GM18909 (cell line): ENCODE results near the gene TTYH2.

Source experiments
- ATAC-seq: cut with Tn5 transposase; IDR thresholded peaks from one replicate; pipeline ENCODE4 v1.9.1; 2021; ENCODE audit warnings: mild to moderate bottlenecking; ENCODE audit not compliant: unreplicated experiment, poor library complexity

Gene TTYH2

DNA sequence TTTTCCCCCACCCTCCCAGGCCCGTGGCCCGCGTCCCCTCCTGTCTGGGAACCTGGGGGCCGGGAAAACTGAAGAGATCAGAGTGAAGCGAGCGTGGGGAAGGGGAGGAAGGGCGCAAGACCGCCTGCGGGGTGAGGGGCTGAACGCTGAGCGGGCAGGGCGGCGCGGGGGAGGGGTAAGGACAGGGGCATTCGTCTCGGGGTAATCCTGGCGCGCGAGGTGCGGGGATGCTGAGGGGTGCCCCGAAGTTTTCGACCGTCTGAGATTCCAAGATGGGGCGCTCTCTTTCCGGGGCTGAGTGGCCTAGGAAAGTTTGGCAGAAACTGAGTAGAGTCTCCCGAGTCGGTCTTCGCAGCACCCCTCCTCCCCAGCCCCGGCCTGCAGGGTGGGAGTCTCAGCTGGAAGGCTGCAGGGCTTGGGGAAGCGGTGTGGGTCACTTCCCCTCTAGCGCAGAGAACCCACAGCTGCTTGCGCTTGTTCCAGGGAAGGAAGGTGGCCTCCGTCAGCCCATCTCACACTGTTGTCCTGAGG is 555 bp downstream of the TTYH2 start:
- no peak for ATAC-seq

DNA sequence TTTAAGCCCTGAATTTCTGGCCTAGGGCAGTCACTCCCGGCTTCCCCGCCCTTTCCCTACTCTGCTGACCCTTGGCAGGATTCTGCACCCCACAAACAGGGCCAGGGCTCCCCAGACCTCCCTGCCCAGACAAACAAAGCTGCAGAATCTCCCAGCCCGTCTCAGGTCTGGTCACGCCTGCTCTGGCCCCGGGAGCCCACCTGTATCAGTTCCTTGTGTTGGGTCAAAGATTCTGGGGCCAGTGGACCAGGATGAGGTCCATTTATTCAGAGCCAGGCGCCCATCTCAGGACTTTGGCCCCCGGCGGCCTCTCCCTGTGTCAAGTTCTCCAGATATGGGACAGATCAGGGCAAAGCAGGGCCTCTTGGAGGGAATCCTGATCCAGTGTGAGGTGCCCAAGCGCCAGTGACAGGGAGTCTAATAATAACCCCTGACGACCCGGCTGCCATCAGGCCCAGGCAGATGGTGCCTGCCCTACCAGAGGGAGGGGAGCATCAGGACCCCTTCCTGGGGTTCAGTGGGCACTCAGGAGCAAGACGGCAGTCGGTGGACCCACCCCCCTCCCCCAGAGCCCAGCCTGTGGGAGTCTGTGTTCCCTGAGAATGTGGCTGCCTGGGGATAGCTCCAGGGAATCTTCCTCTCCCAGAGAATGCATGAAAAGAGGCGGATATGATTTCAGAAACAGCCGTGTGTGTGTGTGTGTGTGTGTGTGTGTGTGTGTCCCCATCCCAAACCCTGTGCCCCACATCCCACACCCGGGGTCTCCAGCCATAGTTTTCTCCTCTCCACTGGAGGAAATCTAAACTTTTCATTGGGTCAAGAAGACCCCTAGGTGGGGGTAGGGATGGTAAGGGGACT is 1.3 kb downstream of the TTYH2 start:
- no peak for ATAC-seq

DNA sequence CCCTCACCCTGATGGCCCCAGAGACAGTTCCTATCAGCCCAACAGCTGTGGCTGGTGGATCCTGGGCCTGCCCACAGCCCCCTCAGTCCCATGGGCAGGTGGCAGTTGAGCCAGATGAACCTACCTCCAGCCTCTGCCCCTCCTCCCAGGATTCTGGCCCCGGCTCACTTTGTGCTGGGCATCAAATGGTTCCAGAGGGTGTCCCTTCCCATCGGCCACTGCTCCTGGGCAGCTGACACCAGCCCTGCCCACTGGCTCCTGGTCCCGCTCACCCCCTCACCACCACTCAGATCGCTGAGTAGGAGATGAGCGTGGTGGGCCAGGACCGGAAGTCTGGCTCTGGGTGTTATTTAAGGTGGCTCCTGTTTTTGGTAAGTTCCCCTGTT is 2.0 kb downstream of the TTYH2 start:
- ATAC-seq = no peak

DNA sequence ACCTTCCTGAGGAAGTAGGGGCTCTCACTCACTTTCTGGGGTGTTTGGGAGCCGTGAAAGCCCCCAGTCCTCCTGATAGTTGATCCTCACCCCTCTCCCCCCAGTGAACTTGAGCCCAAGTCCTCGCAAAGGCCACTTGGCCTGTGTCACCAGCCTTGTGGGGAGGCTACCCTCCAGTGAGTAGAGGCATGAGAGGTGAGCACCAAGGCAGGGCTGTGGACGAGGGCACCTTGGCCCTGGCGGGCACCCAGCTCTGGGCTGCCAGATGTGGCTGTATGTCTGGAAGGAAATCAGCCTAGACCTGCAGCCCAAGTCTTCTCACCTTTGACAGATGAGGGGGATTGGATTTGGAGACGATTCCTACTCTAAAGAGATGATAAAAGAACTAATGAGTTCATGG is 3.1 kb downstream of the TTYH2 start:
- no peak for ATAC-seq

DNA sequence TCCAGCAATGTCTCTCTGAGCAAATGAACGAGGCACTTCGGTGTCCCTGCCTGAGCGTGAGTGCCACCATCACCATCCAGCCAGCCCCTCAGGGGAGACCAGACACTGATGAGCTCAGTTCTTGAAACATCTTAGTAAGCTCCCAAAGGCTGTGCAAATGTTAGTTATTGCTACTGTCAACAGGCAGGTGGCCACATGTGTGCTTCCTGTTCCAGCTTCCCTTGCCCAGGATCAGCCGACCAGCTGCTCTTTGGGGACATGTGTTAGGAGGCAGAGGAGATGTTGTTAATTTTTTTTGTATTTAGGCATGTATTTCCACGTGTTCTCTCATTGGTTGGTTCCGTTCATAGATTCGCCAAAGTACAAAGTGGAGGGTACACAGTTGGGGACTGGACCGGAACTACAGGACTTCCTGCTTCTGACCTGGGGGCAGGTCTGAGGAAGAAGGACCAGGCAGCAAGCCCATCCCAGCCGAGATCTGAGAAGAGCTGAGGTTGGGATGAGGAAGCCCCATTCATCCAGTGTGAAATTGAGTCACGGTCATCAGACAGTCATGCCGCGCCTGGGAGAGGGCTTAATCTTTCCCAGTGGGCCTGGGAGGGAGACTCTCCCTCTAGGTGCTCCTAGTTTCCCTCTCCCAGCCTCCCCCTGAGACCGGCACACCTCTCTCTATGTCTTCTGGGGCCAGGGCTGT is 3.8 kb downstream of the TTYH2 start:
- ATAC-seq = no peak

DNA sequence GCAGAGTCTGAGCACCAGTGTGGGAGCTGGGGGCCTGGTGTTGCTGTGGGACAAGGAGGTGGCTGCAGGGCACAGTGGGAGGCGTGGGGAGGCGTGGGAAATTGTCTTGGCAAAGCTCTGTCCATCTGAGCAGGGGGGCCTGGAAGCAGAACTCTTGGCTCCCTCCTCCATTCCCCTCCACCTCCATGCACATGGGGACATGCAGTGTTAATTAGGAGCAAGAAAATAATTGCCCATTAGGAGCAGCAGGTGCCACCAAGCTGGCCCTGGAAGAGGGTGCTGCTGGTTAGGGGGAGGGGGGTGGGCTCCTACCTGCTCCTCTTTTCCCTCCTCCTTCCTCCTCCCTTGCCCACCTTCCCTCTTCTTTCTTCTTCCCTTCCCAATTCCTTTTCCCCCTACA is 4.5 kb downstream of the TTYH2 start:
- no peak for ATAC-seq

DNA sequence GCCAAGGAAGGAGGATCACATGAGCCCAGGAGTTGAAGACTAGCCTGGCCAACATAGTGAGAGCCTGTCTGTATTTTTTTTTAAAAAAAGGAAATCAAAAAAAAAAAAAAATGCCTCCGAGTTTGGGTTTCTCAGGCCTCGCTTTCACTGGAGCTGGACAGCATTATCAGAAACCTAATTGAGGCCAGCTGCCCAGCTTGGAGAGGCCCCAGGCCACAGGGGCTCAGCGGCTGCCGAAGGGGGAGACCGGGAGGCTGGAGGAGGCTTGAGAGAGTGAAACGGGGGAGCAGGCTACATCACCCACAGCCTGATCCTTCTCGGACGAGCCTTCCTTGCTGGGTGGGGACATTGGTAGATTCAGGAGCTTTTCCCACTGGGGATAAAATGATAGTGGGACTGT is 5.1 kb downstream of the TTYH2 start:
- no peak for ATAC-seq

DNA sequence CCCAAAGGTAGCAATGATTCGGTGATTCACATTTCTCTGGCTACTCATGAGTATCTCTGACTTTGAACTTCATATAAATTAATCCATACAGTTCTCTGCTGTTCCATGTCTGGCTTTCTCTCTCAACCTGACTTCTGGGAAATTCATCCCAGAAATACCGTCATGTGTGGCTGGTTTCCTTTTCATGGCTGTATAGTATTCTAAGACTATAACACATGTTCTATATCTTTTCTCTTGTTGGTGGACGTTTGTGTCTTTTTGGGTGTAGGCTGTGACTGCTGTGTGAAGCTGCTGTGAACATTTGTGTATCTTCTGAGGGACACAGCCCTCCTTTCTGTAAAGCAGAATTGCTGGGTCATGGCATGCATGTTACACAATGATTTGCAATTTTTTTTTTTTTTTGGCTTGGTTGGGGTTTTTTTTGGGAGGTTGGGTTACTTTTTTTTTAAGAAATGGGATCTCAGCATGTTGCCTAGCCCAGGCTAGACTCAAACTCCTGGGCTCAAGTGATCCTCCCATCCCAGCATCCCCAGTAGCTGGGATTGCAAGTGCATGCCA is 6.3 kb downstream of the TTYH2 start:
- no peak for ATAC-seq

DNA sequence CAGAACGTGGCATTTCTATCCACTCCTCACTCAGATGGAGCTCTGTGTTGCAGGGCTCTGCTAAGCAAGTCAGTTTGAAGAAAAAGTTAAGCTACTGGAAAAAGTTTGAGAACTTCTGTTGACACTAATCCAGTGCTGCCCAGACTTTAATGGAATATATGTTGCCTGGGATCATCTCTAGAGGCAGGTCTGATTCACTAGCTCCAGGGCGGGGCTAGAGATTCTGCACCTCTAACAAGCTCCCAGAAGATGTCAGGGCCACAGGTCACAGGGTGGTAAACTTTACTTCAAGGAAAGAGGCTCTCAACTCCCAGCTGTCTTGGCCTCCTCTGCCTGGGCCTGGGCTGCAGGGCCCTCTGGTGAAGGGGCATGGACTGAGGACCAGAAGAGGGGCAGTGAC is 6.8 kb downstream of the TTYH2 start:
- ATAC-seq = no peak

DNA sequence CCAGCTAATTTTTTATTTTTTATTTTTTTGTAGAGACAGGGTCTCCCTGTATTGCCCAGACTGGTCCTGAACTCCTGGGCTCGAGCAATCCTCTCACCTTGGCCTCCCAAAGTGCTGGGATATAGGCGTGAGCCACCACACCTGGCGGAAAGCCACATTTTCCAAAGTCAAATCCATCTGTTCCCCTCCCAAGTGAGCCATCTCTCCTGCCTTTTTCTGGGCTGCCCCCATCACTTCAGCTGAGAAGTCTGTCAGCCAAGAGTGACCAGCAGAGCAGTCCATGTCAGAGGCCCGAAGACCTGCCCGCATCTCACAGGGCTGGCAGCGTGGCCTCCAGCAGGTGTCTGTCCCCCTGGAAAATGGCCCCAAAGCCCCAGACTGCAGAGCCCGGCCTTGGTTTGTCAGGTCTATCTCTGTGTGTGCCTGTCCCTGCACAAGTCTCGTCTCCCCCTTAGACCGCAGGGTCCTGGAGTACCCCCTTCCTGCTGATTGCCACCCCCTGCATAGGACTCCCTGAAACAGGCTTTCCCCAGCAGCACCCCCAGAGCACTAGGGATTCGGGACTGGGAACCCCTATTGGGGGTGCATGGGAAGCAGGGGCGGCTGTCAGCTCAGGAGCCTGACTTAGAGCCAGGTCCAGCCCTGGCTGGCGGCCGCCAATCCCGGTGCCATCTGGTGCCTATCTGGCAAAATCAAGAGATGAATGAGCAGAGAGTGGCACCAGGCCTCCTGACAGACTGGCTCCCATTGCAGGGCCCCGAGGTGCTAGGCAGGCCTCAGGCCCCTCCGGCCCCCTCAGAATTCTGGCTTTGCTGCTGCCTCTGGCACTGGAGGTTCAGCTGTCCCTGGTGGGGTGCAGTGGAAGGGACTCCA is 7.8 kb downstream of the TTYH2 start:
- ATAC-seq = no peak

DNA sequence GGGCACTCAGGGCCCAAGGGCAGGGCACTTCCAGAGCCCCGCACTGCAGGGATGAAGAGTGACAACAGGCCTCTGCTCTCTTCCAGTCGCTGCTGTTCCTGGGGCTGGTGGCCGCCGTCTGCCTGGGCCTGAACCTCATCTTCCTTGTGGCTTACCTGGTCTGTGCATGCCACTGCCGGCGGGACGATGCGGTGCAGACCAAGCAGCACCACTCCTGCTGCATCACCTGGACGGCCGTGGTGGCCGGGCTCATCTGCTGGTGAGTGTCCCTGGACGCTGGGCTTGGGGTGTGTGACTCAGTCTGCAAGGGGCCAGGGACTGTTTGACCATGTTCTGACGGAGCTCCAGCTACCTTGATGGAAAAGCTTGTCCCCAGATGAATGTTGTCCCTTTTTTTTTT is 9.0 kb downstream of the TTYH2 start:
- no peak for ATAC-seq

DNA sequence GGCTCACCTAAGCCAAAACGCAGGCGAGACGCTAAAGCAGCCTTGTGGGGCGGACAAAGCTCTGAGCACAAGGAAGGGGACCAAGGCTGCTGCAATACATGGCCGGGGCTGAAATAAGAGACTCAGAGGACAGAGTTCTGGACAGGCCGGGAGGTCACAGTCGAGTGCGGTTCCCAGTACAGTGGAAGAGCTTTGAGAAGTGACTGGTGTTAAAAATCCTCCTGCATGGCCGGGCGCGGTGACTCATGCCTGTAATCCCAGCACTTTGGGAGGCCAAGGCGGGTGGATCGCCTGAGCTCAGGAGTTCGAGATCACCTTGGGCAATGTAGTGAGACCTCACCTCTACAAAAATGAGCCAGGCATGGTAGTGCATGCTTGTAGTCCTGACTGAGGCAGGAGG is 10.5 kb downstream of the TTYH2 start:
- no peak for ATAC-seq

DNA sequence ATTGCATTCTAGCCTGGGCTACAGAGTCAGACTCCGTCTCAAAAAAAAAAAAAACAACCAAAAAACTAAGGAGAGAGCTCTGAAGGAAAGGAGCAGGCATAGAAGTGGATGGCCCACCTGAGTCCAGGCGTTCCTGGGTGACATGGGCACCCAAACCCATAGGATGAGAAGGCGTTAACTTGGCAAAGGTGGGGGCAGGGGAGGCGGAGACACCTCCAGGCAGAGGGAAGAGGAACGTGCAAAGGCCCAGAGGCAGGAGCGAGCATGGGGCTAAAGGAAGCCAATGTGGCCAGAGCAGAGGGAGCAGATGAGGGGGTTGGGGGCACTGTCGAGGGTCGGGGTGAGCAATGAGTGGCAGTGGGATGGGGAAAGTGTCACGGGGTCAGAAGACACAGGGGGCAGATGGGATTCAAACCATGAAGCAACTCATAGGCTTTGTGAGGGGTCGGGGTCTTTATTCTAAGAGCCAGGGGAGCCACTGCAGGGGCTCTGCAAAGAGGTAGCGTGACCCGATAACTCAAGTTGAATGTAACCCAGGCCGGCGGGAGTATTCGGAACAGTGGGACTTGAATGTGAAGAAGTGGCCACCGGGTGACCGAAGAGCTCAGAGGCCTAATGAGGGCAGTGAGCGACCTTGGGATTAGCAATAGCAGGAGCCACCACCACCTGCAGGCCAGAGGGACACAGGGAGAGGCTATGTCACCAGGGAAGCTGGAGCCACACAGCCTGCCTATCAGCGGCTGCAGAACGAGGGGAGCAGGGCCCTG is 11.8 kb downstream of the TTYH2 start:
- ATAC-seq = no peak

DNA sequence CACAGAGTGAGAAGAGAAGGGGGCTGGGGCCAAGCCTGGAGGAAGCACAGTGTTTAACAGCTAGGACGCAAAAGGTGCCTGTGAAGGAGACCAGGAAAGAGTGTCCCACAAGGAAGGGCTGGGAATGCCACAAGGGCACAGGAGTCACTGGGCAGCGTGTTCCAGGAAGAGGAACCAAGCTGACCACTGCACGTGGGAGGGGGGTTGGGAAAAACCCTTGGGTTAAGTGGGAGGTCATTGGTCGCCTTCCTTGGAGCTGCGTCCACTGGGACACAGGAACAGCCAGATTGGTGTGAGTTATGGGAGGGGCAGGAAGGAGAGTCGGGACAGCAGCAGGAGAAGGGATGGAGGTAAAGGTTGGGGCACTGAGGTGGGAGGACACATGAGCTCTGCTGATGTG is 12.9 kb downstream of the TTYH2 start:
- no peak for ATAC-seq

DNA sequence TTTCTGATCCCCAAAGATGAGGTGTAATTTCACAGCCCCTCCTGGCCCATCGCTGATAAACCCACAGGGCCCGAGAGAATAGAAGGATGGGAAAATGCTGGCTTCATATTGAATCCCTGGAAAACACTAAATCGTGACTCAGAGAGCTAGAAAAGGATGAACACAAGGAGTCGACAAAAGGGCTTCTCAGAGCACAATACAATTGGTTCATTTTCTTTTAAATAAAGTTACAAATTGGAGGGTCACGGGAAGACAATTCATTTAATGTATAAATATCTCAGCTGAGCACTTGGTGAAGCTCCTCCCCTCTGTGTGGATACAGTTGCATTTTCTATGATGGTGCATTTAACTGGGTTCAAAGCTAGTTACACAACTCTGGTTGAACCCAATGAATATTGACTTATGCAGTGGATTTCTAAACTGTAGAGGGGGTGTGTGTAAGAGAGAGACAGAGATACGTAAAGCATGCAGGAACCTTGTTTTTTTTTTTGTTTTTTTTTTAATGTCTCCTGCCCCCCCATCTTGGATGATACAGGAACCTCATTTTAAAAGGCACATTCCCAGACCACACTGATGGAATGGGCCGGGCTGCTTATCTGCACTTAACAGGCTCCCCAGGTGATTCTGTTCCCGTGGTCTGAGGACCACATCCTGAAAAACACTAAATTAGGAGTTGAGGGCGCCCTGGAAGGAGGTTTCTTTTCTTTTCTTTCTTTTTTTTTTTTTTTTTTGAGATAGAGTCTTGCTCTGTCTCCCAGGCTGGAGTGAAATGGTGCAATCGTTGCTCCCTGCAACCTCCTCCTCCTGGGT is 14.1 kb downstream of the TTYH2 start:
- ATAC-seq = no peak

DNA sequence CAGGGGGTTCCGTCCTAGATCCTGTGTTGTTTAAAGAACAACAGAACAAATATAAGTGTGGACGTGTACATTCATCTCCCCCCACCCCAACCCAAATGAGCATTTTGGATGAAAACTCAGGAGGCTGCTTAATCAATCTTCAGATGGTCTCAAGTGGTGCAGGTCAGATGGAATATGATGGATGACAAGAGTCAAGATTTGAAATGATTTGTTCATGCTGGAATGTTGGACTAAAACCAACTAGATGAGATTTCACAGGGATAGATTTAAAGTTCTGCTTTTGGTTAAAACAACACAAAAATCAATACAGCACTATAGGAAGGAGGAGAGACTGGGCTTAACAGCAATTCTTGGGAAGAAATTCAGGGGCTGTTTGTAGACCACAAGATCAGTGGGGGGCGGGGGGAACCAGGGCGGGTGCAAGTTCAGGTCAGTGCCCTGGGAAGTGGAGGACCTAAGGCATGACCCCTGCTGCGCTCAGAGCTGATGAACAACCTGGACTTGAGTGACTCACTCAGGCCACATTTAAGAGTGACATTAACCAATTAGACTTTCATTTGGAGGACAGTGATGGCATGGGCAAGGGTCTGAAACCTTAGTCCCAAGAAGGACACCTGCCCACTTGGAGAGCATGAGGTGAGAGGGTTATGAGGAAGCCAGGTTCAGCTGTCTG is 15.1 kb downstream of the TTYH2 start:
- no peak for ATAC-seq

DNA sequence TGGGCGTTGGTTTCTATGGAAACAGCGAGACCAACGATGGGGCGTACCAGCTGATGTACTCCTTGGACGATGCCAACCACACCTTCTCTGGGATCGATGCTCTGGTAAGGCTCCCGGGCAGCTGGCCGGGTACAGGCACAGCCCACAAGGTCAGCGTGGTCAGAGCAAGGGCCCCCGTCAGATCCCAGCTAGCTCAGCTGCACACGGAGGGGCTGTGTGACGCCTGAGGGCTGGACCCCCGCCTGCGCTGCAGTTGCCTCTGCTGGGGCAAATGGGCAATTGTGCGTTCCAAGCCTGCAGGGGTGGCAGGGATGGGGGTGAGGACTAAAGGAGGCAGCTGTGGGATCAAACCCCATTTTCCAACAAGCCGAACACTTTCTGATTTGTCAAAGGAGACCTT is 17.5 kb downstream of the TTYH2 start:
- no peak for ATAC-seq
